Activated CD4-positive, alpha-beta T cell treated with anti-CD3 and anti-CD28 coated beads for 4 hours (primary cell): ENCODE results near the gene AOPEP.

Experiments used
- DNase-seq, 2 donors: peaks; one replicate each; pipeline ENCODE4 v3.0.0-alpha.2; 2020

AOPEP gene

GRCh38 chr9:94761481-94761880, 35.0 kb downstream of the AOPEP start:
- DNase-seq = no peak

GRCh38 chr9:94767331-94768072, 41.0 kb downstream of the AOPEP start:
- DNase-seq = no peak

GRCh38 chr9:94768766-94769165, 42.3 kb downstream of the AOPEP start:
- DNase-seq = no peak

GRCh38 chr9:94770334-94770733, 43.8 kb downstream of the AOPEP start:
- DNase-seq = no peak

GRCh38 chr9:94771096-94771495, 44.6 kb downstream of the AOPEP start:
- DNase-seq = no peak

- no peak for DNase-seq
Measured at GRCh38 chr9:94772144-94772543, 45.6 kb downstream of the AOPEP start.

- no peak for DNase-seq
Measured at GRCh38 chr9:94772639-94773303, 46.3 kb downstream of the AOPEP start.

- DNase-seq = no peak
Measured at GRCh38 chr9:94773655-94774054, 47.2 kb downstream of the AOPEP start.

- DNase-seq = no peak
Measured at GRCh38 chr9:94778013-94778412, 51.5 kb downstream of the AOPEP start.

- DNase-seq = no peak
Measured at GRCh38 chr9:94779031-94779430, 52.5 kb downstream of the AOPEP start.

- DNase-seq = no peak
Measured at GRCh38 chr9:94779693-94780290, 53.3 kb downstream of the AOPEP start.

- peak in 1 of 2 donors; percentile 21 for DNase-seq
Measured at GRCh38 chr9:94780516-94780950, 54.0 kb downstream of the AOPEP start.

GRCh38 chr9:94782355-94783101, 56.0 kb downstream of the AOPEP start:
- no peak for DNase-seq

- DNase-seq = peak; percentile 27 to 43
Measured at GRCh38 chr9:94783102-94783682, 56.7 kb downstream of the AOPEP start.

- no peak for DNase-seq
Measured at GRCh38 chr9:94783928-94784327, 57.4 kb downstream of the AOPEP start.

GRCh38 chr9:94785215-94786169, 59.0 kb downstream of the AOPEP start:
- no peak for DNase-seq

GRCh38 chr9:94786586-94786985, 60.1 kb downstream of the AOPEP start:
- DNase-seq = no peak

- DNase-seq = no peak
Measured at GRCh38 chr9:94787266-94787665, 60.8 kb downstream of the AOPEP start.

GRCh38 chr9:94788570-94789105, 62.1 kb downstream of the AOPEP start:
- DNase-seq = no peak

GRCh38 chr9:94791435-94791834, 64.9 kb downstream of the AOPEP start:
- no peak for DNase-seq

- DNase-seq = no peak
Measured at GRCh38 chr9:94792511-94792910, 66.0 kb downstream of the AOPEP start.
